MV-4-11 (cell line): ENCODE results near the gene LDB2.

Experiments
- DNase-seq: peaks from one replicate; lab custom pipeline; 2025; lab: John Stamatoyannopoulos, UW

Gene LDB2

DNA sequence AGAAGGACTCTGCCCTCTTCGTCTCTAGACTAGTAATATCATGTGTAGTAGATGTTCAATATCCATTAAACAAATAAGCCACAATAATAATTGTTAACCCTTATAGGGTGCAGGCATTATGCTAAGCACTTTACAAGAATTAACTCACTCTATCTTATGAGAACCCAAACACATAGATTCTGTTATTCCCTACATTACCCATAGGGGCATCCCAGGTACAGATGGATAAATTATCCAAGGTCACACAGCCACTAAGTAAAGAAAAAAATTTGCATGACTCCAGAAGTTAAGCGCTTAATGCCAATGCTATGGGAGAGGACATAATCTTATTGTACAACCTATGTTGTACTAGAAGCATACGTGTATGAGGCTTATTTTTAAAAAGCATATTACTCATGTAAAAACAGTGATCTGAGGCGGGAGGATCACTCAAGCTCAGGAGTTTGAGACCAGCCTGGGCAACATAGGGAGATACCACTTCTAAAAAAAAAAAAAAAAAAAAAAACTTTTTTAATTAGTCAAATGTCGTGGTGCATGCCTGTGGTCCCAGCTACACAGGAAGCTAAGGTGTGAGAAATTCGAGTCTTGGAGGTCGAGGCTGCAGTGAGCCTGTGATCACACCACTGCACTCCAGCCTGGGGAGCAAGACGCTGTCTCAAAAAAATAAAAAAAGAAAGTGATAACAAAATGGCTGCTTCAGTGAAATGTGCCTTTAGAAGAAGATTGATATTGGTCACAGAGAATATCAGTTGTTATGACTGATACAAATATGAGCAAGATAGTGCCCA, 13.6 kb downstream of the LDB2 start:
- DNase-seq: no peak

DNA sequence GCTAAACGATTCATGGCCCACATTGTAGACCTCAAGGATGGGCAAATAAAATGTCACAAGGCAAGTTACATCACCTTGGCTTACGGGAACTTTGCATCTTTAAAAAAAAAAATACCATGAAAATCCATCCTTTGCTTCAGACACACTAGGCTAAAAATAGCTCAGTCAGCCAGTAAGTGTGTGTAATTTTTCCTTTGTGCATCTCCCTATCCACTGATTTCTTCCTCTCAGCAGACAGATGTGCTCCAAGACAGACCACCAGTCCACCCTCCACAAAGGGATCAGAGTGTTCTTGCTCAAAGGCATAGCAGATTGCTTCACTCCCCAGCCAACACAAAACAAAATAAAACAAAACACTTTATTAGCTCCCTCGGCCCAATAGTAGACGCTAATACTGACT, 14.6 kb downstream of the LDB2 start:
- no peak for DNase-seq

DNA sequence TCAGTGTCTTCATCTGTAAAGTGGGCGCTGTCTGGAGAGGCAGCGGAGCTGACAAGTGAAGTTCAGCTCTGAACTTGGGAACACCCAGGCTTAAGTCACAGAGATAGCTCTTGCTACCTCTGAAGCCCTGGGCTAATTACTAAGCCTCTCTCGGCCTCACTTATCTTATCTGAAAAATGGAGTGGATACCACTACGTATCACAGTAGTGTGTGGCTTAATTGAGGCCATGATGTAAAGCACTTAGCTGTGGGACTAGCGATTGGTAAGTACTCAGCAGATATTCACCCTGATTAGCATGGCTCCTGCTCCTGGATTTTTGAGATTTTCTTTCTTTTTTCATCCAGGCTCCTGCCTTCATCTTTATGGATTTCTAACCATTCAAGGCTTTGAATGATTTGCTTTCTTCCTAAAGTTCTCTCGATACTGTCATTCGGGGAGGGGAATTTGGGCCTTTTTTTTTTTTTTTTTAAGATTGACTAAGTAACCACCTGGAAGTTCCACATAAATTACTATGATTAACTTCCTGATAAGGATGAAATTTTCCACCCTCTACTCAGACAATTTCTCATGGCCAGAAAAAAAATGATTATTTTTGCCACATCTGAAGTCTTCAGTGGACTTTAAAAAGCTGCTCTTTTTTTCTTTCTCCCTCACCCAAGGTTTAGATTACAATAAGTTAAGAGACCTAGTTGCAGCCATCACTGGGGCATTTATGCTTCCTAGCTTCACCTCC, 17.1 kb downstream of the LDB2 start:
- no peak for DNase-seq

- no peak for DNase-seq
These were observed 23.0 kb downstream of the LDB2 start for GRCh38 chr4:16875487-16875886.

DNA sequence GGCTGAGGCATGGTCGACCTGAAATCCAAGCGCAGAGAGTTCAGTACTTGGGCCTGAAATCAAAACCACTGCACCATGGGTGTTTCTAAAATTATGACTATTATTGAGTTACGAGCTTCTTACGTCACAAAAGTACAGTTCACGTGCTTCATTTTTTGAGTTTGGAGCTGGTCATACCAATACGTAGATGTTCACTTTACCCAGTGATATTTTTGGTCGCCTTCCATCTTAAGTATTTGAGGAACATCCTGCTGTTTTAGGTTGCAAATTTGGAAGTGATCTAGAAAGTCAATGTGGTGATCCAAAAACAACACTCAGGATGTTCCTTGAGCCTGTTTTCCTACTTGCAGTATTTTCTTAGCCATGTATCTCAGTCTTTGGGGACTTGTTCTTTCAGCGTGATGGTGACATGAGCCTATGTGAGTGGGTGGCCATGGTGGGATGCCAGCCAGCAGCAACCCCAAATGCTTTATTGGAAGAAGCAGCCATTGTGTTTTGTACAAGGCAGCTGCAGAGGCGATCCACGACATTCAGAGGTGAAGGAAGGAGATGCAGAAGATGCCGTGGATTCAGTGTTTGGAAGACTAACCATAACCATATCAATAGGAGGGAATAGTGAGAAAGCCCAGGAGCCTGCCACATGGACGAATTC, 28.7 kb downstream of the LDB2 start:
- DNase-seq: no peak

DNA sequence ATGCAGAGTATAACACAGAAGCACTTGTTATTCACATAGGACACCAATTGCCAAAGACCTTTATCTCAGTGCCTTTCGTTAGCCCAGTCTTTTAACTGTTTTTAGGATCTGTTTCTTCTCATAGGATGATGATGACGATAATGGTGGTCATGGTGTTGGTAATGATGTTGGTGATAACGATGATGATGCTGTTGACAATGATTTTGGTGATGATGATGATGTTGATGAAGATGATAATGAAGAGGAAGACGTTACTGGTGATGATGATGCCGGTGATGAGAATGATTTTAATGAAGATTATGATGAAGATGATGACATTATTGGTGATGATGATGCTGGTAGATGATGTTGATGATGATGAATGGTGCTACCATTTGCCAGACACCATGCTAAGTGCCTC, 29.8 kb downstream of the LDB2 start:
- DNase-seq: no peak

DNA sequence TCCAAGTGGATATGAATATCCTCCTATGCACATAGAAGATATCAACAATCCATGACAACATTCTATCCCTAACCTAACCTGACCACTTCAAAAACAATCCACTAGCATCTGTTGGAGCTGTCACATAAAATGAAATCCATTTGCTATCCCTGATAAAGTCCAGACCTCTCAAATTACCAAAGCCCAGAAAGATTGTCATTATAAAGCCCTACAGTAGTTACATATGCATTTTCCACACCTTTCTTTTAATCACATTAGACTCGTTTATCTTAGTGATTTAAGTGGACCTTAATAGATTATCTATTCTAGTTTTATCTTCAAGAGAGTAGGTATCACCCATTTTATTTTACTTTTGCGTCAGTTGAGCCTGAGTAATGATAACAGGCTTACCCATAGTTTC, 30.6 kb downstream of the LDB2 start:
- no peak for DNase-seq

DNA sequence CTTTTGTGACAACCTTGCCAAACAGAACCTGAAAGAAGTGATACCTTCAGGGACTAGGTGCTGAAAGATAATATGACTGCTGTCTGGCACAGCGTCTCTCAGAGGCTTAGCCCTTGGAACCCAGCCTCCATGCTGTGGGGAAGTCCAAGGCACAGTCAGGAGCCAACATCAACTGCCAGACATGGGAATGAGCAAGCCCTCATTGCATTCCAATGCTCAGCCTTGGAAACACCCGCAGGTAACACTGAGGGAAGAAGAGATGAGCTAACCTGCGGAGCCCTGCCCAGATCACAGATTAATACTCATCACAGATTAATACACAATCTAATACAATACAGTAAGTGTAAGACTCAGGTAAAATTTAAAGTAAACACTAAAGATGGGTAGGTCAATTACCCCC, 31.5 kb downstream of the LDB2 start:
- no peak for DNase-seq

- no peak for DNase-seq
These were observed 32.6 kb downstream of the LDB2 start for GRCh38 chr4:16865897-16866283.

DNA sequence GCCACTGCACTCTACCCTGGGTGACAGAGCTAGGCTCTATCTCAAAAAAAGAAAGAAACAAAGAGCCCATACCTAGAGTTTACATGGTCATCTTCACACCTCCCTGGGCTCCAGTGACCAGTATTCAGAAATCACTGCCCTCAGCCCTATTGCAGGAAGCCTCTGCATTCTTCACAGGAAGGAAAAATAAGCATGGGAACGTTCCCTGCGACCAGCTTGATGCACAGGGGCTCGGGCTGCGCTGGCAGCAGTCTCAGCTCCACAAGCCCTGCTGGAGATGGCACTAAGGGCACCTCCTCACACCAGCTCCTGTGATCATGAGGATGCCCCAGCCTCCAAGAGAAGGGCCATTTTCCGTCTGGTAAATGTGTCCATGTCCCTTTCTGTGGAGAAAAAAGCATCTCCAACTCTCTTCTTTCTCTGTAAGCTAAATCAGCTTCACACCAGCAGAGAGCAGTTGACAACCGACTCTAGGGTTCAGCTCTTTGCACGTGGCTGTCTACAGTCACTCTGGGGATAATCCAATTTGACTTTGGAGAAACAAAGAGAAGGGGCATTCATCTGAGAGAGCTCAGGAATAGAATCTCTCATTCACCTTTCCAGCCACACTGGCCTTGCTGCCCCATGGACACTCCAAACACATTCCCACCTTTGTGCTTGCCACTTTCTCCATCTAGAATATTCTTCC, 33.1 kb downstream of the LDB2 start:
- DNase-seq: no peak

DNA sequence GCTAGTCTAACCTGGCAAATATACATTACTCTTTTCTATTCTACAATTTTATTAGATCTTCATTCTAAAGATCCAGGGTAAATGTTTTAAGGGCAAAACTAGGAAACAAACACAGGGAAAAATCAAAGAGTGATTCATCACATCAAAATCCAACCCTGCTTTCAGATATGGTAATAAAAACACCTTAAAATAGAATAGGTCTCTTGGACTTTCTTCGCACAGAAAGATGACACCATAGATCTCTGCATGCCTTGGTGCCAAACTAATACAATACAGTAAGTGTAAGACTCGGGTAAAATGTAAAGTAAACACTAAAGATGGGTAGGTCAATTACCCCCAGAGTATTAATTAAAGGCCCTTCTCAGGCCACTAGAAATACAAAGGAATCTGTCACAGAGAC, 34.2 kb downstream of the LDB2 start:
- no peak for DNase-seq

DNA sequence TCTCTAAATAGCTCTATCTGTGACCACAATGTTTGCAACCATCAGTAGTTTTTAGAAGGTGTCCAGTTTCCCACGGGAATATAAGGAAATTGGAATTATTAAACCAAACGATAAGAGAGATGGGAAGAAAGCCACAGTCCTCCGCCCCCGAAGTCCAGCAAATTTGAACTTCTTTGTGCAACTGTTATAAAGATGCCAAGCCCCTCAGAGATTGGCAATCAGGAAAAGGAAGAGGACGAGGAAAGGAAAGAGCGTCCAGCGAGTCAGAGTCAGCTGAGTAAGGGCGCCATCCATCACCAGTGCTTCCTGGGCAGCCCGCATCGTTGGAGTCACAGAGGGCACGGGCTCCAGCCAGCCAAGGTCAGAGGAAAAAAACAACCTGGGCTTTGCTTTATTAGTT, 35.7 kb downstream of the LDB2 start:
- no peak for DNase-seq

DNA sequence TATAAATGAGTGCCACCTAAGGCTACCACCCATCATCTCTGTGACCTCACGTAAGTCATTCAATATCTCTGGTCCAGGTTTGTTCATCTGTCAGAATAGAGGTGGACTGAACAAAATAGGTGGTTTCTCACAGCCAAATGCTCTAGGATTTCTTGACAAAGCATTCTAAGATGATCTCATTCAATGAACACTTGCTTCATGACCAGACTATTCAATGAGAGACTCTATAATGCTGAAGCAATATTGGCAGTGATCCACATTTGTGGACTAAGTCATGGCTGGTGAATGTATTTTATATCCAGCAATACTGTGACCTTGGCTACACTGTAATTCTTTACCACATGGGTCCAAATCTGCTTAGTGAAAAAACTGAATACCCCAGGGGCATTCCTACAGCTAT, 37.9 kb downstream of the LDB2 start:
- no peak for DNase-seq

- DNase-seq: no peak
These were observed 39.4 kb downstream of the LDB2 start for GRCh38 chr4:16859031-16859430.

DNA sequence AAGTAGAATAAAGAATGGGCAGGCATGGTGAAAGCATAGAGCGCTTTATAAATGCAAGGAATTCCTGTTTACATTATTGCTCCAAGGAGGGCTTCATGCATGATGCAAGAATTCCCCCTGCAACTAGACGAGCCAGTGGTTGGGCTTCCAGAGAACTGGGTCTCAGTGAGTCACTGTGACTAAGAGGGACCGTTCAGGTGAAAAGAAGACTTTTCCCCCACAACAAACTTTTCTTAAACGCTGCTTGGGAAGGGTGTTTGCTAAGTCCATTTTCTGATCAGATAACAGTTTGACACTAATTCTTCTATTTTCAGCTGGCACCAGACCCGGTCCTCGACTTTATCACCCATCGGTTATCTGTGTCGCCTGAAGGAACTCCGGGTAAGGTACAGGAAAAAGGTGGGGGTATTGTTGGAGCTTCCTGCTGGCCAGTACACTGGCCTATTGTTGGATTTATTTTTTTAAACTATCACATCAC, 40.1 kb downstream of the LDB2 start:
- DNase-seq: no peak

DNA sequence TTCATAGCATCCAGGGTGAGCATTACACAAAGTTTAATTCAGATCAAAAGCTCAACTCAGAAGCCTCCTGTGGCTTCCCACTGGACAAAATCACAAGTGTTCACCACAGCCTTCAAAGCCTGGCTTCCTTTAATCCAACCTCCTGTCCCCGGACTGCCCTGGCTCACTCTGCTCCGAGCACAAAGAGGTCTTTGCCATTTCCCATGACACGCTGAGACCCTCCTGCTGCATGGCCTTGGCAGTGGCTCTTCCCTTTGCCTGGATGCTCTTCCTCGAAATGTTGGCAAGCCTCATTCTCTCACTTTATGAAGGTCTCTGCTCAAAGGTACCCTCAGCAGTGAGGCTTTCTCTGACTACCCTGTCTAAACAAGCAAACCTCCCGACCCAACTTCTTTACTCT, 41.0 kb downstream of the LDB2 start:
- DNase-seq: no peak

- no peak for DNase-seq
These were observed 44.8 kb downstream of the LDB2 start for GRCh38 chr4:16853640-16854039.

DNA sequence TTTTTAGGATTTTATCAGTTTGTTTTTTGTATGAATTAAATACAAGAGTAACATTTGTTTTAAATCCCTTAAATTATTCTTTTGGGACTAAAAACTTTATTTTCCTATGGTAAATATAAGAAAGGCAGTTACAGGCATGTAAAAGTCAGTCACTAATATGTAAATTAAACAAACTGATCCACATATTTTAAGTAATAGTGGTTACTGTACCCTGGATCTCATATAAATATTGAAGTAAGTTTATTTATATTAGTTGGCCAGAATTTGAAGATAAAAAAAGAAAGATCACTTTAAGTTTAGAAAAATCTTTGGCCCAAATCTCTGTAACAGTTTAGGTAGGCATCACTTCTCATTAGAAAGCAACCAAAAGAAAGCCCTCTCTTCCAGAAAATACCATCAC, 45.8 kb downstream of the LDB2 start:
- DNase-seq: no peak

- DNase-seq: no peak
These were observed 46.2 kb downstream of the LDB2 start for GRCh38 chr4:16852228-16852627.

DNA sequence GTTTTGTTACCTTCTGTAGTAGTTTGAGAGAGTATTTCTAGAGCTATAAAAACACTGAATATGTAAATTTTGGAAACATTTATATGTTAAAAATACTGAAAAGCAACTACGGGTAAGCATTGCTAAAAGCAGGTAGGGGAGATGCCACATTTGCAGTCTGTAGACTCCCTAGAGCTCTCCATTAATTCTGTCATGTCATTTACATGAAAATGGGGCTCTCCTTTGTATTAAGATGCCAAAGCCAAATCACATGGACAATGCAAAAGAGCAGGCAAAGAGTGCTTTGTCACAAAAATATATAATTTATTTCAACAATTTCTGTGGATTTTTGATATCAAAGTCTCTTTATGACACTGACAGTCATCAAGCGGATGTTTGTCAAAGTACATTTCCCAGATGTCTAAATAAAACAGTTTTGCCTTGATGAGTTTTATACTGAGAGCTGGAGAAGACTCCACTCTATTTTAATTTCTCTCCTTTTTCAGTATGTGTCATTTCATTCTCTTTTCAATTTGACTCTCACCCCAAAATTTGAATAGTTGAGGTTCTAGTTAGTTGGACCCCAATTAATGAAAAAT, 51.8 kb downstream of the LDB2 start:
- no peak for DNase-seq

GRCh38 chr4:16844816-16845586, 53.4 kb downstream of the LDB2 start:
- DNase-seq: no peak
